HEK293 (cell line): ENCODE results near the gene PCDHB7.
"Not testable (repeated sequence)": the region's sequence is repeated elsewhere in the genome, so short reads cannot be mapped to it uniquely, and the experiment has no call there.

Experiments
- CTCF ChIA-PET: fragments of 350-600 bp; formaldehyde crosslinking; extraction: SDS; loops from one replicate; lab custom pipeline; 2021; ENCODE audit warnings: antibody characterized with exemption; lab: Yijun Ruan, JAX
- POLR2A ChIA-PET: fragments of 300-600 bp; formaldehyde crosslinking; extraction: SDS; loops from one replicate; lab custom pipeline; 2020; ENCODE audit warnings: antibody characterized with exemption, inconsistent platforms; lab: Yijun Ruan, JAX
- H3K27ac ChIP-seq: fragments of 200-500 bp; sonication (Bioruptor generic); 2 replicates; pipeline ENCODE4 v1.5.1; 2014; ENCODE audit warnings: low read depth, low read length, control low read depth, inconsistent platforms; ENCODE audit errors: extremely low read depth
- H3K36me3 ChIP-seq, 2 experiments: fragments of 200-500 bp in 1 of 2; sonication (Bioruptor generic) in 1 of 2; 1 replicate in 1 of 2; 2 replicates in 1 of 2; pipeline ENCODE4 v1.5.1; 2014 to 2017; ENCODE audit warnings: inconsistent platforms in 2 of 2, low read length in 2 of 2; ENCODE audit not compliant: control insufficient read depth in 2 of 2, insufficient read depth in 1 of 2
- H3K4me1 ChIP-seq: fragments of 200-500 bp; sonication (Bioruptor generic); 2 replicates; pipeline ENCODE4 v1.5.1; 2014; ENCODE audit warnings: mild to moderate bottlenecking, low read length, inconsistent platforms; ENCODE audit not compliant: control insufficient read depth, insufficient read depth
- H3K4me3 ChIP-seq: 2 replicates; pipeline ENCODE4 v1.5.1; 2011; ENCODE audit warnings: low read depth, mild to moderate bottlenecking, control low read depth, low read length, moderate library complexity
- H3K9me3 ChIP-seq: fragments of 200-500 bp; sonication (Bioruptor generic); 2 replicates; pipeline ENCODE4 v1.5.1; 2014; ENCODE audit warnings: low read depth, low read length, inconsistent platforms; ENCODE audit not compliant: control insufficient read depth, insufficient read depth

The PCDHB7 gene

GRCh38 chr5:141224844-141225243 lies 52.4 kb downstream of the PCDHB7 start:
- H3K9me3 ChIP-seq, H3K27ac ChIP-seq, POLR2A ChIA-PET, CTCF ChIA-PET, H3K36me3 ChIP-seq, H3K4me1 ChIP-seq, H3K4me3 ChIP-seq: not testable (repeated sequence)

- H3K9me3 ChIP-seq, H3K27ac ChIP-seq, H3K4me1 ChIP-seq, POLR2A ChIA-PET, CTCF ChIA-PET, H3K4me3 ChIP-seq, H3K36me3 ChIP-seq: not testable (repeated sequence)
Observed at GRCh38 chr5:141225421-141225820, 53.0 kb downstream of the PCDHB7 start.
